ENCODE data around the gene BSDC1.

BSDC1 gene

GRCh38 chr1:32341971-32342370 is 52.3 kb downstream of the BSDC1 start:
- TF ChIP-seq CTCF (IDR thresholded peaks at IDR 0.05; ENCODE audit: borderline replicate concordance, insufficient read depth, low read depth, low read length), result no peak
- H3K4me3 ChIP-seq (ENCODE audit: low read depth, low read length), result no peak overlapping the region

GRCh38 chr1:32341186-32341757 is 53.0 kb downstream of the BSDC1 start:
- no peak for TF ChIP-seq CTCF (IDR thresholded peaks at IDR 0.05; ENCODE audit: borderline replicate concordance, insufficient read depth, low read depth, low read length)
- H3K4me3 ChIP-seq (ENCODE audit: low read depth, low read length), result no peak overlapping the region

DNA sequence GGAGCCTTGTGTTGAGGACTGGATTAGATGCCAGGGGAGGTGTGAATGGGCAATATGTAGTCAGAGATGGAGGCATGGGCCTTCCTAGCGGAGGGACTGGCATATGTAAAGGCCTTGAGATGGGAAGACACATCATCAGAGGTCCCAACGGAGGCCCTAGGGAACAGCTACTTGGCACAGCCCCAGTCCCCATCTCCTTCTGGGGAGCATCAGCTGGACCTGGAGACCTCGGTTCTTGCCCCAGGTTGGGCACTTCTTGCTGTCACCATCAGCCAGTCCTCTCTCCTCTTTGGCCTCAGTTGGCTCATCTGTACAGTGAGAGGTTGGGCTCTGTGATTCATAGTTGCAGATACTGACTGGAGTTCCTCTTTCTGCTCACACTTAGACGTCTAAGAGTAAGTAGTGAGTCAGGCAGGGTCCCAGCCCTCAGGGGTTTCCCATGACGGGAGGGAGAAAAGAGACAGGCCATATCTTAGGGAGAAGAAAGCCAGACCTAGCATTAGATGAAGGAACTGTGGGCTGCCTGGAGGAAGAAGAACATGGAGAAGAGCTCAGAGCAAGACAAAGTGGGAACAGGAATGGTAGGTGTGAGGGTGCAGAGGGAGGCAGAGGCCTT is 54.8 kb downstream of the BSDC1 start:
- no peak overlapping the region for H3K4me3 ChIP-seq (ENCODE audit: low read depth, low read length)
- no peak for TF ChIP-seq CTCF (IDR thresholded peaks at IDR 0.05; ENCODE audit: borderline replicate concordance, insufficient read depth, low read depth, low read length)

- H3K4me3 ChIP-seq (ENCODE audit: low read depth, low read length), result no peak overlapping the region
- TF ChIP-seq CTCF (IDR thresholded peaks at IDR 0.05; ENCODE audit: borderline replicate concordance, insufficient read depth, low read depth, low read length), result no peak
Observed at GRCh38 chr1:32338637-32339145, 55.5 kb downstream of the BSDC1 start.

DNA sequence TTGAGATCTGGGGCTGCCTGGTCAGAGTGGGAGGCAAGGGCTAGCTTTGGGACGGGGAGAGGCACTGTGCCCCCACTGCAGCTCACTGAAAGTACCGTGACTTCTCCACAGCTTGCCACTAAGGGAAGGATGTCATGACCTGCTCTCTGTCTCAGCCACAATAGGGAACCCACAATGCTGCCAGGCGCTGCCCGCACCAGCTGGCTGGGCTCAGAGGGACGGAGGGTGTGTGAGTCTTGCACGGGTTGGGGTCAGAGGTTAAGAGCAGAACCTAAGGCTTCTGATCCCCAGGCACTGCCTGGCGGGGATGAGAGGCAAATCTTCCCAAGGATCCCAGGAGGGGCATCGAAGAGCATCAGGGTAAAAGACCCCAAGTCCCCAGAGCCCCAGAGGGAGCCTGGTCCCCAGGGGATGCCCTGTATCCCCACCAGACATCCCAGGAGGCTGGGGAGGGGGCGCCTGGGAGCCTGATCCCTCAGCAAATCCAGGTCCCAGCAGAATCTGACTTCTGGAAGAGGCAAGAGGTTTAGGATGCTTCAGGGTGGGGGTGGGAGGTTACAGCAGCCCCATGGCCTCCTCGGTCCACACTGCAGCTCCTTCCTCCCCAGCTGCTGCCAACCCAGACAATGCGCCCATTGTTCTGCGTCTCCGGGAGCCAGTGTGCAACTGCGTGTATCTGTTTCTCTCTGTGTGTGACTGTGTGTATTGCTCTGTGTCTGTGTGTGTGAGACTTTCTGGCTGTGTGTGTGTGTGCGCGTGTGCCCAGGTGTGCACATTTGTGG is 56.2 kb downstream of the BSDC1 start:
- no peak overlapping the region for H3K4me3 ChIP-seq (ENCODE audit: low read depth, low read length)
- no peak for TF ChIP-seq CTCF (IDR thresholded peaks at IDR 0.05; ENCODE audit: borderline replicate concordance, insufficient read depth, low read depth, low read length)

GRCh38 chr1:32336963-32337675 is 57.1 kb downstream of the BSDC1 start:
- no peak overlapping the region for H3K4me3 ChIP-seq (ENCODE audit: low read depth, low read length)

More at GRCh38 chr1:32336963-32337675, 57.1 kb downstream of the BSDC1 start:
- no peak for TF ChIP-seq CTCF (IDR thresholded peaks at IDR 0.05; ENCODE audit: borderline replicate concordance, insufficient read depth, low read depth, low read length)

Measured in GM12875 (cell line).